IMR-90 (cell line): ENCODE measurements around the gene B3GALT6. TPM values are rescaled to one million over a fixed set of nuclear protein-coding genes. Genes with fewer than 3 reads are reported as not detected.

Source experiments
- ATAC-seq: fragments of 200-7000 bp; cut with Tn5 transposase; 2 replicates; pipeline ENCODE4 v1.9.1; 2020; ENCODE audit warnings: low read depth, mild to moderate bottlenecking, moderate library complexity
- BruUV-seq: library from RNA; stranded (reverse); fragments of 400-500 nt; replicated peaks from 2 replicates; lab custom pipeline; 2021; lab: Mats Ljungman, UMichigan
- CTCF ChIA-PET: fragments of 300-600 bp; formaldehyde crosslinking; extraction: SDS; loops from one replicate; lab custom pipeline; 2021; ENCODE audit warnings: antibody characterized with exemption; lab: Yijun Ruan, JAX
- POLR2A ChIA-PET: fragments of 300-600 bp; sonication (Branson Sonifier 250); formaldehyde crosslinking; loops from one replicate; lab custom pipeline; 2022; ENCODE audit warnings: antibody characterized with exemption; ENCODE audit not compliant: unreplicated experiment; lab: Charles Lee
- DNase-seq: peaks from one replicate; pipeline ENCODE4 v3.0.0; 2013
- H2AFZ ChIP-seq: replicated peaks from 2 replicates; pipeline ENCODE3; 2013; ENCODE audit warnings: low read length, mild to moderate bottlenecking; ENCODE audit not compliant: poor library complexity
- H2AK5ac ChIP-seq: 2 replicates; pipeline ENCODE4 v1.6.1; 2013; ENCODE audit warnings: low read depth, low read length, inconsistent platforms
- H2AK9ac ChIP-seq: replicated peaks from 2 replicates; pipeline ENCODE3; 2013; ENCODE audit warnings: mild to moderate bottlenecking, low read depth, low read length, moderate library complexity; ENCODE audit not compliant: poor library complexity
- H2BK120ac ChIP-seq: 2 replicates; pipeline ENCODE4 v1.6.1; 2013; ENCODE audit warnings: low read depth, low read length, inconsistent platforms
- H2BK15ac ChIP-seq: 3 replicates; pipeline ENCODE4 v1.6.1; 2013; ENCODE audit warnings: low read depth, low read length, inconsistent platforms
- H2BK20ac ChIP-seq: 2 replicates; pipeline ENCODE4 v1.6.1; 2013; ENCODE audit warnings: low read depth, mild to moderate bottlenecking, inconsistent platforms, low read length, moderate library complexity
- H2BK5ac ChIP-seq: 2 replicates; pipeline ENCODE4 v1.6.1; 2013; ENCODE audit warnings: mild to moderate bottlenecking, low read depth, low read length, inconsistent platforms; ENCODE audit not compliant: poor library complexity, severe bottlenecking
- H3K14ac ChIP-seq: replicated peaks from 2 replicates; pipeline ENCODE4 v1.6.1; 2013; ENCODE audit warnings: low read depth, low read length, inconsistent platforms
- H3K18ac ChIP-seq: 2 replicates; pipeline ENCODE4 v1.6.1; 2013; ENCODE audit warnings: low read depth, low read length, control low read depth
- H3K23ac ChIP-seq: 2 replicates; pipeline ENCODE4 v1.6.1; 2013; ENCODE audit warnings: low read depth, low read length, inconsistent platforms
- H3K27ac ChIP-seq: 2 replicates; pipeline ENCODE4 v1.5.1; 2013; ENCODE audit warnings: mild to moderate bottlenecking, control low read depth, low read length; ENCODE audit not compliant: insufficient read depth
- H3K27me3 ChIP-seq: 2 replicates; pipeline ENCODE4 v1.6.1; 2013; ENCODE audit warnings: low read length; ENCODE audit not compliant: control insufficient read depth, insufficient read depth
- H3K36me3 ChIP-seq: 2 replicates; pipeline ENCODE4 v1.6.1; 2013; ENCODE audit warnings: low read length, mixed read lengths; ENCODE audit not compliant: control insufficient read depth, insufficient read depth
- H3K4ac ChIP-seq: 2 replicates; pipeline ENCODE4 v1.6.1; 2013; ENCODE audit warnings: low read depth, low read length, inconsistent platforms
- H3K4me1 ChIP-seq: 2 replicates; pipeline ENCODE4 v1.6.1; 2013; ENCODE audit warnings: low read length, mixed read lengths; ENCODE audit not compliant: control insufficient read depth, insufficient read depth
- H3K4me2 ChIP-seq: 2 replicates; pipeline ENCODE4 v1.6.1; 2013; ENCODE audit warnings: low read depth, mild to moderate bottlenecking, control low read depth, low read length, moderate library complexity
- H3K4me3 ChIP-seq: 2 replicates; pipeline ENCODE4 v1.5.1; 2013; ENCODE audit warnings: low read depth, mild to moderate bottlenecking, control low read depth, low read length, moderate library complexity; ENCODE audit not compliant: insufficient read depth
- H3K56ac ChIP-seq: 2 replicates; pipeline ENCODE4 v1.6.1; 2013; ENCODE audit warnings: low read length, inconsistent platforms; ENCODE audit not compliant: insufficient read depth; ENCODE audit errors: extremely low read depth
- H3K79me1 ChIP-seq, 2 experiments: 2 replicates each; pipeline ENCODE4 v1.6.1; 2013; ENCODE audit warnings: low read length in 2 of 2, inconsistent platforms in 1 of 2, low read depth in 1 of 2
- H3K9ac ChIP-seq: 2 replicates; pipeline ENCODE4 v1.6.1; 2013; ENCODE audit warnings: low read depth, low read length, control low read depth
- H3K9me1 ChIP-seq: 2 replicates; pipeline ENCODE4 v1.6.1; 2013; ENCODE audit warnings: low read length, inconsistent platforms; ENCODE audit not compliant: insufficient read depth
- H3K9me3 ChIP-seq: 2 replicates; pipeline ENCODE4 v1.6.1; 2013; ENCODE audit warnings: low read length; ENCODE audit not compliant: control insufficient read depth, insufficient read depth
- H4K20me1 ChIP-seq: 2 replicates; pipeline ENCODE4 v1.6.1; 2013; ENCODE audit warnings: low read length, inconsistent platforms; ENCODE audit not compliant: insufficient read depth
- H4K5ac ChIP-seq: 2 replicates; pipeline ENCODE4 v1.6.1; 2013; ENCODE audit warnings: mild to moderate bottlenecking, low read depth, low read length, control low read depth
- H4K8ac ChIP-seq, 2 experiments: 2 replicates each; pipeline ENCODE4 v1.6.1; 2013; ENCODE audit warnings: low read depth in 2 of 2, low read length in 2 of 2, control low read depth in 1 of 2, inconsistent platforms in 1 of 2
- H4K91ac ChIP-seq: 2 replicates; pipeline ENCODE4 v1.6.1; 2013; ENCODE audit warnings: low read depth, low read length, inconsistent platforms; ENCODE audit not compliant: insufficient read depth
- CEBPB ChIP-seq: IDR thresholded peaks from 2 replicates; pipeline ENCODE4 v1.6.1; 2012; ENCODE audit warnings: low read depth, low read length, improper control_type of control experiment
- FOS ChIP-seq: fragments of 150-350 bp; IDR thresholded peaks from 2 replicates; pipeline ENCODE4 v1.6.1; 2016; ENCODE audit warnings: low read depth, low read length
- MAFK ChIP-seq: IDR thresholded peaks from 2 replicates; pipeline ENCODE4 v1.6.1; 2012; ENCODE audit warnings: low read depth, low read length, improper control_type of control experiment
- MAZ ChIP-seq: IDR thresholded peaks from 2 replicates; pipeline ENCODE4 v1.6.1; 2012; ENCODE audit warnings: low read depth, mild to moderate bottlenecking, low read length, improper control_type of control experiment, moderate library complexity, borderline replicate concordance
- MXI1 ChIP-seq: IDR thresholded peaks from 2 replicates; pipeline ENCODE4 v1.6.1; 2012; ENCODE audit warnings: low read depth, mild to moderate bottlenecking, low read length, moderate library complexity, borderline replicate concordance
- POLR2A ChIP-seq: IDR thresholded peaks from 2 replicates; pipeline ENCODE4 v1.6.1; 2012; ENCODE audit warnings: mild to moderate bottlenecking, low read depth, low read length
- RFX5 ChIP-seq: IDR thresholded peaks from 2 replicates; pipeline ENCODE4 v1.8.0; 2012; ENCODE audit warnings: low read depth, mild to moderate bottlenecking, low read length, moderate library complexity
- SMC3 ChIP-seq: fragments of 150-350 bp; IDR thresholded peaks from 2 replicates; pipeline ENCODE4 v1.6.1; 2016; ENCODE audit warnings: low read depth, mild to moderate bottlenecking, antibody characterized with exemption, low read length, moderate library complexity
- WGBS, 2 experiments: methylation state at CpG; one replicate each; pipeline versions ENCODE4 v1.1.5 to v1.1.7; 2013; ENCODE audit warnings: missing lambda C conversion rate in 2 of 2; ENCODE audit not compliant: insufficient read length in 1 of 2; ENCODE audit errors: extremely low coverage in 2 of 2; 5-methylcytosine and 5-hydroxymethylcytosine counted together
- dilution Hi-C: fragments of 300-500 bp; cut with HindIII; formaldehyde crosslinking; loops from one replicate; pipeline ENCODE4 v1.14.3; 2018; ENCODE audit warnings: low sequenced_read_pairs; ENCODE audit not compliant: unreplicated experiment
- in situ Hi-C: fragments of 300-500 bp; cut with MboI; formaldehyde crosslinking; loops from 3 replicates; pipeline ENCODE4 v1.14.3; 2019; ENCODE audit warnings: low sequenced_read_pairs, inconsistent platforms, mixed read lengths
- intact Hi-C: fragments of 100-400 bp; cut with micrococcal nuclease; formaldehyde crosslinking; loops from 2 replicates; pipeline ENCODE4 v1.10.0; 2022
- polyA plus RNA-seq, 3 experiments: library from polyadenylated mRNA; depleted of rRNA; stranded (reverse); fragments of >200 nt; gene quantifications; 2 replicates each; pipeline ENCODE4 v1.2.3, GENCODE V29; 2012; ENCODE audit warnings: low replicate concordance in 1 of 3
- total RNA-seq: library from RNA; depleted of rRNA; stranded (reverse); fragments of >200 nt; gene quantifications from 2 replicates; pipeline ENCODE4 v1.2.3, GENCODE V29; 2012
- TF ChIP-seq, protein P1 (sequence below): fragments of 150-350 bp; IDR thresholded peaks from 2 replicates; pipeline ENCODE4 v1.6.1; 2016; ENCODE audit warnings: low read depth, mild to moderate bottlenecking, low read length, moderate library complexity, borderline replicate concordance

Gene B3GALT6
- total and polyA plus RNA-seq, 2 of the 4 experiments (the other 2 are of a cell fraction) = 12.2 to 23.0 TPM

DNA sequence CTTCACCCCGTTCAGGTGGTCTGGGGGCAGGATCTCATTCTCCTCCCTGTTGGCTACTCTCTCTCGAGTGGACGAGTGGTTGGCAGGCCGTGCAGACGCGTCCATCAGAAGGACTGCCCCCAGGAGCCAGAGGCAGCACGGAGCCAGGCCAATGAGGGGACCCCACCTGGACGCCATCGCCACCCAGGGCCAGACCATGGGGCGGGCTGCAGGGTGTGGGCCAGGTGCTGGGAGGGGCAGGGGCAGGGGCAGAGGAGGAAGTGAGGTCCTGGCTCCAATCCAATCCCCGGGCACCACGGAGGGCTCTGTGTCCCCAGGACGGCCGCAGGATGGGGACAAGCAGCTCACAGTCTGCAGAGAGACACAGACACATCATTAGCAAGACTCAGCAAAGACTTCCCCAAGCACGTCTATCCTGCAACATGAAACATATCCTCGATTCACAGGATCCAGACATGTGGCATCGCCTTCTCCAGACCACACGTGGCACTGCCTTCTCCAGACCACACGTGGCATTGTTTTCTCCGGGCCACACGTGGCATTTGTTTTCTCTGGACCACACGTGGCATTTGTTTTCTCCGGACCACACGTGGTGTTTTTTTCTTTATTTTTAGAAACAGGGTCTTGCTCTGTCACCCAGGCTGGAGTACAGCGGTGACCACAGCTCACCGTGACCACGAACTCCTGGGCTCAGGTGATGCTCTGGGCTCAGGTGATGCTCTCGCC is 3.3 kb upstream of the B3GALT6 start:
- dilution Hi-C loops (no loop called here), intact Hi-C loops (no loop called here), in situ Hi-C loops (no loop called here)
- Histone ChIP-seq H3K4me1 (peaks cover 13% of the 10 kb centered on the region; the same call in 1 of the 2 replicates), H3K23ac (no peak overlapping the region), H2BK120ac (no peak overlapping the region), H4K91ac (no peak overlapping the region), H3K14ac (no peak overlapping the region), H3K18ac (no peak overlapping the region), H3K27me3 (no peaks in the 10 kb centered on the region), H3K4me3 (no peak overlapping the region), H3K9me3 (peaks cover 3% of the 10 kb centered on the region), H3K4ac (no peak overlapping the region), H4K8ac (no peak overlapping the region), H3K27ac (no peak overlapping the region), H4K20me1 (peaks cover 54% of the 10 kb centered on the region), H2BK15ac (no peak overlapping the region), H3K9me1 (peaks cover 10% of the 10 kb centered on the region), H3K36me3 (peaks cover 47% of the 10 kb centered on the region), H2AK5ac (no peak overlapping the region), H2BK5ac (no peak overlapping the region), H2BK20ac (no peak overlapping the region), H2AFZ (no peak overlapping the region), H3K4me2 (no peak overlapping the region), H4K5ac (no peak overlapping the region), H2AK9ac (no peak overlapping the region), H3K9ac (no peak overlapping the region), H3K79me1 (peaks cover 16 to 74% of the 10 kb centered on the region in 2 experiments; a peak in 3 of 4 replicates), H3K56ac (no peak overlapping the region)
- 99% methylated on average over 13 of the region's 28 CpGs; no CpG with 5 or more reads in 1 of the 2 experiments for WGBS, 2 experiments
- ChIA-PET POLR2A (no interaction called here), CTCF (no interaction called here)
- no TSS peak for BruUV-seq
- ATAC-seq (no peak), DNase-seq (no peak)
- TF ChIP-seq MXI1 (no peak), RFX5 (no peak), CEBPB (no peak), MAFK (no peak), FOS (no peak), MAZ (no peak), SMC3 (no peak), POLR2A (no peak)
- TF ChIP-seq, protein P1, sequence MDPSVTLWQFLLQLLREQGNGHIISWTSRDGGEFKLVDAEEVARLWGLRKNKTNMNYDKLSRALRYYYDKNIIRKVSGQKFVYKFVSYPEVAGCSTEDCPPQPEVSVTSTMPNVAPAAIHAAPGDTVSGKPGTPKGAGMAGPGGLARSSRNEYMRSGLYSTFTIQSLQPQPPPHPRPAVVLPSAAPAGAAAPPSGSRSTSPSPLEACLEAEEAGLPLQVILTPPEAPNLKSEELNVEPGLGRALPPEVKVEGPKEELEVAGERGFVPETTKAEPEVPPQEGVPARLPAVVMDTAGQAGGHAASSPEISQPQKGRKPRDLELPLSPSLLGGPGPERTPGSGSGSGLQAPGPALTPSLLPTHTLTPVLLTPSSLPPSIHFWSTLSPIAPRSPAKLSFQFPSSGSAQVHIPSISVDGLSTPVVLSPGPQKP = no peak
